Karpas-422 (cell line): ENCODE results near the gene APLP2. TPM values are rescaled to one million over a fixed set of nuclear protein-coding genes. Genes with fewer than 3 reads are reported as not detected.

ENCODE experiments used
- DNase-seq: peaks from one replicate; pipeline ENCODE4 v3.0.0-alpha.2; 2015
- H2AFZ ChIP-seq: fragments of 200-600 bp; sonication (generic); 2 replicates; pipeline ENCODE4 v1.6.1; 2014; ENCODE audit warnings: antibody characterized with exemption, low read length, mixed read lengths
- H3K27ac ChIP-seq: fragments of 200-600 bp; sonication (generic); 2 replicates; pipeline ENCODE4 v1.5.1; 2014; ENCODE audit warnings: mild to moderate bottlenecking, low read length, moderate library complexity
- H3K27me3 ChIP-seq: fragments of 200-600 bp; sonication (generic); 2 replicates; pipeline ENCODE4 v1.6.1; 2014; ENCODE audit warnings: low read length, mixed read lengths
- H3K36me3 ChIP-seq: fragments of 200-600 bp; sonication (generic); 2 replicates; pipeline ENCODE4 v1.6.1; 2014; ENCODE audit warnings: low read length, mixed read lengths; ENCODE audit not compliant: insufficient read depth
- H3K4me1 ChIP-seq: fragments of 200-600 bp; sonication (generic); 2 replicates; pipeline ENCODE4 v1.6.1; 2014; ENCODE audit warnings: mild to moderate bottlenecking, low read length, mixed read lengths
- H3K4me2 ChIP-seq: fragments of 200-600 bp; sonication (generic); 2 replicates; pipeline ENCODE4 v1.6.1; 2014; ENCODE audit warnings: low read length, low read depth, mild to moderate bottlenecking; ENCODE audit not compliant: poor library complexity, severe bottlenecking
- H3K4me3 ChIP-seq: fragments of 200-600 bp; sonication (generic); 2 replicates; pipeline ENCODE4 v1.5.1; 2014; ENCODE audit warnings: mild to moderate bottlenecking, antibody characterized with exemption, low read length, mixed read lengths
- H3K79me2 ChIP-seq: fragments of 200-600 bp; sonication (generic); 2 replicates; pipeline ENCODE4 v1.6.1; 2014; ENCODE audit warnings: mild to moderate bottlenecking, low read length, mixed read lengths
- H3K9ac ChIP-seq: fragments of 200-600 bp; sonication (generic); 2 replicates; pipeline ENCODE4 v1.6.0; 2014; ENCODE audit warnings: low read length
- H3K9me2 ChIP-seq: fragments of 200-600 bp; sonication (generic), shearing (Covaris generic); replicated peaks from 2 replicates; pipeline ENCODE4 v1.6.0; 2014; ENCODE audit warnings: mild to moderate bottlenecking, low read length, moderate library complexity; ENCODE audit not compliant: insufficient read depth
- H3K9me3 ChIP-seq: fragments of 300-700, 200-600 bp; sonication (generic); 2 replicates; pipeline ENCODE4 v1.6.1; 2014; ENCODE audit warnings: low read length, mixed read lengths
- H4K20me1 ChIP-seq: fragments of 200-600 bp; sonication (generic); 2 replicates; pipeline ENCODE4 v1.6.1; 2014; ENCODE audit warnings: mild to moderate bottlenecking, antibody characterized with exemption, low read length, low read depth; ENCODE audit not compliant: insufficient read depth
- total RNA-seq: library from RNA; depleted of rRNA; stranded (reverse); fragments of >200 nt; shearing (Covaris generic); gene quantifications from 2 replicates; pipeline ENCODE4 v1.2.3, GENCODE V29; 2014; ENCODE audit warnings: low replicate concordance

The APLP2 gene
- total RNA-seq, 1 experiment from 2014 or later = 50.8 TPM

GRCh38 chr11:130141561-130142341 lies 72.1 kb downstream of the APLP2 start:
- no peaks in the 10 kb centered on the region for H3K27me3 ChIP-seq
- H3K4me1 ChIP-seq = no peaks in the 10 kb centered on the region
- H3K9me2 ChIP-seq = no peaks in the 10 kb centered on the region
- H3K4me3 ChIP-seq = no peak overlapping the region
- no peaks in the 10 kb centered on the region; the same call in 1 of the 2 replicates for H3K36me3 ChIP-seq
- no peaks in the 10 kb centered on the region for H4K20me1 ChIP-seq
- H2AFZ ChIP-seq = no peak overlapping the region
- no peak overlapping the region for H3K4me2 ChIP-seq
- no peak for DNase-seq
- no peaks in the 10 kb centered on the region for H3K9me3 ChIP-seq
- H3K27ac ChIP-seq = no peak overlapping the region
- no peak overlapping the region for H3K9ac ChIP-seq
- H3K79me2 ChIP-seq = no peaks in the 10 kb centered on the region

GRCh38 chr11:130144141-130144540 lies 74.4 kb downstream of the APLP2 start:
- Histone ChIP-seq H3K4me2 (no peak overlapping the region), H3K79me2 (no peaks in the 10 kb centered on the region), H3K9me3 (no peaks in the 10 kb centered on the region), H3K4me3 (no peak overlapping the region), H3K27me3 (no peaks in the 10 kb centered on the region), H3K27ac (no peak overlapping the region), H3K9me2 (no peaks in the 10 kb centered on the region), H3K36me3 (no peaks in the 10 kb centered on the region; the same call in 1 of the 2 replicates), H4K20me1 (no peaks in the 10 kb centered on the region), H3K9ac (no peak overlapping the region), H2AFZ (no peak overlapping the region), H3K4me1 (no peaks in the 10 kb centered on the region)
- DNase-seq = no peak

- H3K4me2 ChIP-seq = no peak overlapping the region
- H3K9me2 ChIP-seq = no peaks in the 10 kb centered on the region
- H4K20me1 ChIP-seq = no peaks in the 10 kb centered on the region
- DNase-seq = no peak
- H3K27ac ChIP-seq = no peak overlapping the region
- H3K9ac ChIP-seq = no peak overlapping the region
- no peaks in the 10 kb centered on the region for H3K9me3 ChIP-seq
- H3K36me3 ChIP-seq = no peaks in the 10 kb centered on the region; the same call in 1 of the 2 replicates
- H3K79me2 ChIP-seq = no peaks in the 10 kb centered on the region
- H3K27me3 ChIP-seq = no peaks in the 10 kb centered on the region
- no peak overlapping the region for H2AFZ ChIP-seq
- no peaks in the 10 kb centered on the region for H3K4me1 ChIP-seq
- no peak overlapping the region for H3K4me3 ChIP-seq
These were observed 75.2 kb downstream of the APLP2 start for GRCh38 chr11:130144861-130145281.

DNA sequence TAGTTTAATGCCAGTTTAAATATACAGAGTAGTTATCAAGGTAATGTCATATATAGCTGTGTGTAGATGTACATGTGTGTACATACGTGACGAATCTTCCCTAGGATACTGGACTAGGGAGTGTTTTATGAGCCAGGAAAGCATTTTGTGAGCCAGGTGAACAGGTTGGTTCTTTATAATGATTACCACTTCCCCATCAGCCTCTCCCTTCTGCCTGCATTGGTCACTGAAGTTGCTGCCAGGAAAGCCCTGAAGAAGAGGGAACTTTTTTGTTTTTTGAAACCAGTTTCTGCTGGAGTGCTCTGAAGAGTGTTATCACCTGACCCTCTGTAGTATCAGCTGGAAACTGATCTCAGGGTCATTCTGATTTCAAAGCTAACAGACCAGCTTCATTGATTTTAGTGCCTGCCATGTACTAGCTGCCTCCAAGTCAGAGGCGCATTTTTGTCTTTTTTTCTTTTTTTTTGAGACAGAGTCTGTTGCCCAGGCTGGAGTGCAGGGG lies 75.7 kb downstream of the APLP2 start:
- H3K36me3 ChIP-seq = no peaks in the 10 kb centered on the region; the same call in 1 of the 2 replicates
- H2AFZ ChIP-seq = no peak overlapping the region
- H3K9ac ChIP-seq = no peak overlapping the region
- no peaks in the 10 kb centered on the region for H3K4me1 ChIP-seq
- no peak overlapping the region for H3K4me3 ChIP-seq
- no peaks in the 10 kb centered on the region for H3K27me3 ChIP-seq
- no peak overlapping the region for H3K27ac ChIP-seq
- H4K20me1 ChIP-seq = no peaks in the 10 kb centered on the region
- H3K9me3 ChIP-seq = no peaks in the 10 kb centered on the region
- no peak for DNase-seq
- H3K79me2 ChIP-seq = no peaks in the 10 kb centered on the region
- H3K9me2 ChIP-seq = no peaks in the 10 kb centered on the region
- no peak overlapping the region for H3K4me2 ChIP-seq

- no peak overlapping the region for H3K4me2 ChIP-seq
- H3K27me3 ChIP-seq = no peaks in the 10 kb centered on the region
- H2AFZ ChIP-seq = no peak overlapping the region
- H3K27ac ChIP-seq = no peak overlapping the region
- no peak overlapping the region for H3K9ac ChIP-seq
- no peaks in the 10 kb centered on the region for H3K4me1 ChIP-seq
- H4K20me1 ChIP-seq = no peaks in the 10 kb centered on the region
- no peak for DNase-seq
- no peaks in the 10 kb centered on the region for H3K9me2 ChIP-seq
- H3K79me2 ChIP-seq = no peaks in the 10 kb centered on the region
- H3K4me3 ChIP-seq = no peak overlapping the region
- H3K36me3 ChIP-seq = no peaks in the 10 kb centered on the region; the same call in 1 of the 2 replicates
- H3K9me3 ChIP-seq = no peaks in the 10 kb centered on the region
These were observed 76.5 kb downstream of the APLP2 start for GRCh38 chr11:130145975-130146776.

- DNase-seq = no peak
- no peak overlapping the region for H3K4me2 ChIP-seq
- H3K27ac ChIP-seq = no peak overlapping the region
- no peaks in the 10 kb centered on the region for H3K9me3 ChIP-seq
- H3K36me3 ChIP-seq = no peaks in the 10 kb centered on the region; the same call in 1 of the 2 replicates
- no peaks in the 10 kb centered on the region for H3K9me2 ChIP-seq
- no peaks in the 10 kb centered on the region for H3K79me2 ChIP-seq
- no peaks in the 10 kb centered on the region for H3K27me3 ChIP-seq
- no peak overlapping the region for H3K4me3 ChIP-seq
- no peak overlapping the region for H2AFZ ChIP-seq
- no peak overlapping the region for H3K9ac ChIP-seq
- no peaks in the 10 kb centered on the region for H4K20me1 ChIP-seq
- no peaks in the 10 kb centered on the region for H3K4me1 ChIP-seq
These were observed 77.1 kb downstream of the APLP2 start for GRCh38 chr11:130146796-130147195.

DNA sequence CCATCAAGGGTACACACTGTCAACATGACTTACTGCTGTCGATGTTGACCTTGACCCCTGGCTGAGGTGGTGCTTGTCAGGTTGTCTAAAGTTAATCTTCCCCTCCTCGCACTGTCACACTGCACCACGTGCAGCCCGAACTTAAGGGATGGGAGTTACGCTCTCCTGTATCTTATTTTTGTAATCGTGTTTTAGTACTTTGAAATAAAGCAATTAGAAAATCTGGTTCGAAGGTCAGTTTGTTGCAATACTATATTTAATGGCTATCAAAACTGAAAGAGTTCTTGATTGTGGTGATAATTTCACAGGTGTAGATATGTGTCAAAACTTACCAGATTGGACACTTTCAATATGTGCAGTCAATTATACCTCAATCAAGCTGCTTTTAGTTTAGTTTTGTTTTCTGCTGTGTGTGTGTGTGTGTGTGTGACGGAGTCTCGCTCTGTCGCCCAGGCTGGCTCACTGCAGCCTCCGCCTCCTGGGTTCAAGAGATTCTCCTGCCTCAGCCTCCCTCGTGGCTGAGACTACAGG lies 79.2 kb downstream of the APLP2 start:
- Histone ChIP-seq H3K9ac (no peak overlapping the region), H2AFZ (no peak overlapping the region), H3K27me3 (no peaks in the 10 kb centered on the region), H3K9me2 (no peaks in the 10 kb centered on the region), H3K36me3 (no peaks in the 10 kb centered on the region; the same call in 1 of the 2 replicates), H4K20me1 (no peaks in the 10 kb centered on the region), H3K27ac (no peak overlapping the region), H3K79me2 (no peaks in the 10 kb centered on the region), H3K4me1 (no peaks in the 10 kb centered on the region), H3K4me3 (no peak overlapping the region), H3K4me2 (no peak overlapping the region), H3K9me3 (no peaks in the 10 kb centered on the region)
- DNase-seq = no peak

DNA sequence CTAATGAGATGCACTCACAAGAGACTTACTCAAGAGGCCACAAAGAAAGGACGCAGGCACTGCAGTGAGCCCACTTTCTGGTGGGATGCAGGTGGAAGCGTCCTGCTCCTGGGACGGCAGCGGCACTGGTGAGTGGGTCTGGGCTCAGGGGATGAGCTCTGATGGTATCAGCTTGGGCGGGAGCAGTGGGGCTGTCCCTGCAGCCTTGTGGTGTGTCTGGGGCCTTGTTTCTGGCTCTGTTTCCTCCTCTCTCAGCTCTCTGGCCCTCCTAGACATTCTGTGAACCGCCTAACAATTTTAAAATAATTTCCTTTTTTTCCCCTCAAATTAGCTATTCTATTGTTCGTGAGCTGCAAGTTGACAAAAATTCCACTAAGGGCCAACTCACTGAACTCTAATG lies 81.1 kb downstream of the APLP2 start:
- Histone ChIP-seq H3K27me3 (no peaks in the 10 kb centered on the region), H3K9me2 (no peaks in the 10 kb centered on the region), H3K9ac (no peak overlapping the region), H3K4me1 (no peaks in the 10 kb centered on the region), H3K79me2 (no peaks in the 10 kb centered on the region), H3K4me2 (no peak overlapping the region), H3K27ac (no peak overlapping the region), H3K9me3 (no peaks in the 10 kb centered on the region), H2AFZ (no peak overlapping the region), H4K20me1 (no peaks in the 10 kb centered on the region), H3K4me3 (no peak overlapping the region), H3K36me3 (no peaks in the 10 kb centered on the region)
- DNase-seq = no peak
